ENCODE measurements around the gene TMEM178B.
"Not testable (repeated sequence)": the region's sequence is repeated elsewhere in the genome, so short reads cannot be mapped to it uniquely, and the experiment has no call there.

TMEM178B gene

GRCh38 chr7:141359740-141360415, 286.0 kb downstream of the TMEM178B start:
- DNase-seq, result no peak

GRCh38 chr7:141360416-141360760, 286.5 kb downstream of the TMEM178B start:
- DNase-seq, result no peak

- DNase-seq, result no peak
Measured at GRCh38 chr7:141360803-141361202, 286.9 kb downstream of the TMEM178B start.

DNA sequence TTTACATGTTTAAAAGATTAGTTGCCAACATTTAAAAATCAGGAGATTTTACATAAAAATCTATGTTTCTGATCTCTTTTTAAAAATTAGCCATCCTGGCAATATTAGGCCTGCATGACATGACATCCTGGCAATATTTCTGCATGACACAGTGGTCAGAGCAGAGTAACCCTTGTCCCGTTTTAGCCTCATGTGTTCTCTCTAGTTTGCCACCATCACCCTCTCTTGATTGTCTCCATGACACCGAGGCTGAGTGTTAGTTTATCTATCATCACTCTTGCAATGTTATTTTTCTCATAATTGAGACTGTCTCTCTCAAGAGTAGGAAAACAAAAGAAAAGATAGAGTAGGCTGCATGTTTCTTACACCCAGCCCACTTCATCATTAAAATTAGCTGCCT, 287.6 kb downstream of the TMEM178B start:
- DNase-seq, result no peak

GRCh38 chr7:141361960-141362359, 288.1 kb downstream of the TMEM178B start:
- no peak for DNase-seq

GRCh38 chr7:141362580-141363435, 288.9 kb downstream of the TMEM178B start:
- no peak for DNase-seq

DNA sequence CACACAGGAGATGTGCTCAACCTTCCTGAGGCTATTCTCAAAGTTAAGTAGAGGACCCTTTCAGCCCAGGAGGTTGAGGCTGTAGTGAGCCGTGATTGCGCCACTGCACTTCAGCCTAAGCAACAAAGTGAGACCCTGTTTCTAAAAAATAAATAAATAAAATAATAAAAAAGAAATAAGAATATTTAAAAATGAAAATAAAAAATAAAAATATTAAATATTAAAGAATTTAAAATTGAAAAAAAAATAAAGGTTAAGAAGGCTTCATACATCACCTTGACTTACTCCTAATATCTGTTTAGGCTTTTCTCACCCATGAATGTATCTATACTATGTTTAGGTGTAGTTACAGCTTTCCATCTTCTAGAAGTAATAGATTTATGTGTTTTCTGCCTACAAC, 289.9 kb downstream of the TMEM178B start:
- DNase-seq, result no peak

DNA sequence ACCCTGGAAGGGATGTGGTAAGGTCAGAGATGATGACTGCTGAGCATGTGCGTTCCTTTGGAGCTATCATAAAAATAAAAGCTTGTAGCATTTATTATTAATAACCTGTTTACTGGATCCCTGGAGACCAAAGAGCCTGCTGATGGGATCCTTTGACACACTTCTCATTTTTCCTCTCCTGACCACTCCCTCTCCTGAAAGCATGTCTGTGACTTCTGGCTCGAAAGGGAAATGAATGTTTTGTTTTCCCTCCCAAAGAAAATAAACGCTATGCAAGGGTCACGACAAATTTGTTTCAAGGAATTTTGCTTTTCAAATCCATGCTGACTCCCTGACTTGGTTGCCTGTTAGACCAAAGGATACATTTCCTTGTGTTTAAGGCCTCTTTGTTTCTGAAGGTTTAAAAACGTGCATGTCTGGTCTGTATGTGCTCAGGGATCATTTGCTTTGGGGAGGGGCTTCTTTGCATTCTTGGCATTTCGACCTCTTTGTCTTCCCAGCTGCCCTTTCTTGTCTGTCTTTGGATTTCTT, 292.3 kb downstream of the TMEM178B start:
- DNase-seq, result no peak

- DNase-seq, result no peak
Measured at GRCh38 chr7:141369422-141369821, 295.6 kb downstream of the TMEM178B start.

DNA sequence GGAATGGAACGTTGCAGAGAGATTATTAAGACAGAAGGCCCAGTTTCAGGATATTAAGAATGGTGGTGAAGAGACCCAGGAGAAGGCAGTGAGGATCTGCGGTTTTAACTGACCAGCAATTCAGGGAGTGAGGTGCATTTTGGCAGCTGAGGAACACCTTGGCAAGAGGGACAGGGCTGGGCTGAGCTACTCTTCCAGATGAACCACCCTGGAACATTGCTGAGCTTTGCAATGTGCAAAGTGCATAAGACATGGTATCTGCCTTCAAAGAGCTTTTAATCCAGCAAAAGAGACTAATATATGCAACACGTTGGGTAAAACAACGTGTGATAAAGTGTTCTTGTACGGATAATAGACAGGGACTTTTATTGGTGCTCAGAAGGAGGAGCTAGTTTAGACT, 296.3 kb downstream of the TMEM178B start:
- no peak for DNase-seq

GRCh38 chr7:141370650-141371049, 296.8 kb downstream of the TMEM178B start:
- no peak for DNase-seq

DNA sequence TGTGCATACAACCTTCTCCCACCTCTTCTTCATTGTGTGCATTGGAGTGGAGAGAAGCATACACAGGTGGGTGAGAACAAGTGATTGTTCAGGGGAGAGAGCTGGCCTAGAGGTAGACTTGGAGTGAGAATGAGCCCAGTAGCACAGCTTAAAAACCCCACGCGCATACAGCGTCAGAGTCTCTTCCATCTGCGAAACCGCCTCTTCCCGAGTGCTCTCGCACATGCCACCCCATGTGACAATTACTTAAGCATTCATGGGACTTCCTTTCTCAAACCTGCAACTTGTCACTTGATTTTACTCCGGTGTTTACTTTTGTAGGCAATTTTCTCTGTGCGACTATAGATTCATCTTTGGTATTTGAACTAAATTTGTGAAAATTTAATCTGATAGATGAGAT, 300.6 kb downstream of the TMEM178B start:
- DNase-seq, result no peak

DNA sequence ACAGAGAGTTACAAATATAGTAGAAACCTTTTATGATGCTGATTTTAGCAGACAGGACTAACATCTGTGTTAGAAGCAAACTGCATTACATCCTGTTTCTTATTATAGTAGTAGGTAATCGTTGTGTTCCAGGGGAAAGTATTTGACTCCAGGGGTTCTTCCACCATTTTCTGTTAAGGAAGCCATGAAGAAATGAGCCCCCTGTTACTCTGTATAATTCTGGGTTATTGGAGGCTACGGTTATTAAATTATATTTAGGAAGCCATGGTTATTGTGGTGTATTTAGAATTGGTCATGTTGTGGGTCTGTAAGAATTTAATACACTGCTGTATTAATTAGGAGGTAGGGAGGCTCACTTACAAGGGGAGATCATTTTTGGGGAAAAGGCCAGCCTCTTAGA, 301.6 kb downstream of the TMEM178B start:
- no peak for DNase-seq

DNA sequence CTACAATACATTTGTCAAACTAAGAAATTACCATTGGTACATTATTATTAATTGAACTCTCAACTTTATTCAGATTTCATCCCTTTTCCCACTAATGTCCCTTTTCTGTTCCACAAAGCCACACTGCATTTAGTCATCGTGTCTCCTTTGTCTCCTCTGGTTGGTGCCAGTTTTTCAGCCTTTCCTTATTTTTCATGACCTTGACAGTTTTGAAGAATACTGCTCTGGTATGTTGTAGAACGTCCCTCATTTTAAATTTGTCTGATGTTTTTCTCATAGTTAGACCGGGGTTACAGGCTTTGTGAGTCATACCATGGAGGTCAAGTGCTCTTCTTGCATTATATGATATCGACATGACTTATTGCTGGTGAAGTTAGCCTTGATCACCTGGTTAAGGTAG, 304.0 kb downstream of the TMEM178B start:
- DNase-seq, result no peak

DNA sequence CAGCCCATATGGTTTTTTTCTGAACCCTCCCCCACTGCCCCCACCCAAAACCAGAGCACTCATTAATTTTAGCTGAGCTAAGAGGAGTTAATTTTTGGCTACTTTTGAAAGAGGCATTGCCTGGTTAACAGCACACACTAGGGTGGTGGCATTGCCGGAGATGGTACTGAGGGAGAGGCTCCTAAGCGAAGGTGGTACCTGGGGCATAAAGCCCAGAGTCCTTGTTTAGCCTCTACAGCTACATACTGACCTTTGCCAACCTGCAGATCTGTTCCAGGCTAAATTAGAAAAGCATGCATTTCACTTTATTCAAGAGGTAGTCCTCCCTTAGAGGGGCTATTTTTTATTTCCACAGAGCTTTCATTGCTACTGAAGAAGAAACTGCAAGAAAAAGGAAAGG, 304.5 kb downstream of the TMEM178B start:
- DNase-seq, result no peak

DNA sequence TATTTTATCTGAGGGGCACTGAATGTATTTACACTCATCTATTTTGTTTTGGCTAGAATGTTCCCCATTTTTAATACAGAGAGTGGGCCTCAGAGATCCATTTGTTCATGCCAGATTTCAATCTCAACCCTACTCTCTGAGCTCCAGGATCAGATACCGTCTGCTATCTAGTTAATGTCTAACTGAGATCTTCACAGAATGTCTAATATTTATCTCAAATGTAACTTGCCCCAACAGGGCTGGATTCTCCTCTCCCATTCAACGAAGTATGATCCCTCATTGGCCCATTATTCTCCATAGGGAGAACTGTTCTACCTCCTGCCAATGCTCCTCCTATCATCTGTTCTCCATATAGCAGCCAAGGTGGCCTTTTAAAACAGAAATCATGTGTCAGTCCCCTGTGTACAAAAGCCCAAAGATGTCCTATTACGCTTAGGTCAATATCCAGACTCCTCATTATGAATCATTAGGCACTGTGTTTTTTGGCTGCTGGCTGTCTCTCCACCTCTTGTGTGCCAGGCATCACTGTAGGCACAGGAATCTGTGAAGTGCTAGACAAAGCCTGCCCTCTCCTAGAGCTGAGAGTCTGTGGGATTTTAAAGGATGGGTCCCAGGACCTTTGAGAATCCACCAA, 308.0 kb downstream of the TMEM178B start:
- DNase-seq, result no peak

GRCh38 chr7:141383356-141383755, 309.5 kb downstream of the TMEM178B start:
- not testable (repeated sequence) for DNase-seq

- no peak for DNase-seq
Measured at GRCh38 chr7:141386881-141387280, 313.0 kb downstream of the TMEM178B start.

GRCh38 chr7:141387521-141388217, 313.8 kb downstream of the TMEM178B start:
- no peak for DNase-seq

DNA sequence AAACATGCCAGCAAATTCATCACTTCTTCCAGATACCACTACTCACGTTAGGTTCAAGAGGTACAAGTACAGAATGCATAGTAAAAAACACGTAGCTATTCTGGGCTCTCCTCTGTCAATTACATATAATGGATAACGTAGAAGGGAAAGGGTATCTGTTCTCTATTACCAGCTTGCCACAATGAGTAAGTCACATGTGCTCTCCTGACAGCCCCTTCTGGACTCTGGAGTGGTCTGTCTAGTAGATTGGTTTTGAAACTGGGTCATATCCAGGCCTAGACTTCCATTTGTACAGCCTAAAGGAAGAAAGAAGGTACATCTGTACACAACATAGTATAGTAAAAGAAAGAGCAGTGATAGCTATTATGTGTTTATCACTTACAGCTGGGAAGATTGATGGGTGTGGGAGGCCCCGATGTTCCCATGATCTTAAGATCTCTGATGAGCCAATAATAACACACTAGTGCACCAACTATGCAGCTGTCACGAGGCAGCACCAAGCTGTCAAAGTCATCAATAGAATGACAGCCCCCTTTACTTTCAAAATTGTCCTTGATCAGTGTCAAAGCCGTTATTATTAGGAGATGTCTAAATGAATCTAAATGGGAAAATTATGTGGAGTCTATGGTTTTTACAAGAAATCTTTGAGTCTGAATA, 315.4 kb downstream of the TMEM178B start:
- DNase-seq, result no peak

- DNase-seq, result no peak
Measured at GRCh38 chr7:141390339-141390738, 316.5 kb downstream of the TMEM178B start.

GRCh38 chr7:141393056-141393455, 319.2 kb downstream of the TMEM178B start:
- no peak for DNase-seq

All from T-helper 1 cell (primary cell).